HT-29 (cell line): ENCODE data around the gene LRRC25. TPM values are rescaled to one million over a fixed set of nuclear protein-coding genes. Genes with fewer than 3 reads are reported as not detected.
A peak's percentile ranks its signal among the peaks of the same experiment; 100 is the strongest.
"Not testable (repeated sequence)": the region's sequence is repeated elsewhere in the genome, so short reads cannot be mapped to it uniquely, and the experiment has no call there.

Experiments used
- DNase-seq: peaks from one replicate; pipeline ENCODE4 v3.0.0-alpha.2; 2015; ENCODE audit warnings: low spot score
- total RNA-seq: library from RNA; depleted of rRNA; stranded (reverse); fragments of >200 nt; shearing (Covaris generic); gene quantifications from 2 replicates; pipeline ENCODE4 v1.2.3, GENCODE V29; 2014

The LRRC25 gene
- total RNA-seq, 1 experiment from 2014 or later: not detected

DNA sequence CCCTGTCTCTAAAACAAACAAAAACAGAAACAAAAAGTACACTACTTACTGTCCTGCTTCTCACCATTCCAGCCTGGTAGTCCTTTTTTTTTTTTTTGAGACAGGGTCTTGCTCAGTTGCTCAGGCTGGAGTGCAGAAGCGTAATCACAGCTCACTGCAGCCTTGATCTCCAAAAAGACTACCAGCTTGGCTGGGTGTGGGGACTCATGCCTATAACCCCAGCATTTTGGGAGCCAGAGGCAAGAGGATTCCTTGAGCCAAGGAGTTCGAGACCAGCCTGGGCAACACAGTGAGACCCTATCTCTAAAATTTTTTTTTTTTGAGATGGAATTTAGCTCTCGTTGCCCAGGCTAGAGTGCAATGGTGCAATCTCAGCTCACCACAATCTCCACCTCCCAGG lies 16.6 kb downstream of the LRRC25 start:
- DNase-seq: no peak

DNA sequence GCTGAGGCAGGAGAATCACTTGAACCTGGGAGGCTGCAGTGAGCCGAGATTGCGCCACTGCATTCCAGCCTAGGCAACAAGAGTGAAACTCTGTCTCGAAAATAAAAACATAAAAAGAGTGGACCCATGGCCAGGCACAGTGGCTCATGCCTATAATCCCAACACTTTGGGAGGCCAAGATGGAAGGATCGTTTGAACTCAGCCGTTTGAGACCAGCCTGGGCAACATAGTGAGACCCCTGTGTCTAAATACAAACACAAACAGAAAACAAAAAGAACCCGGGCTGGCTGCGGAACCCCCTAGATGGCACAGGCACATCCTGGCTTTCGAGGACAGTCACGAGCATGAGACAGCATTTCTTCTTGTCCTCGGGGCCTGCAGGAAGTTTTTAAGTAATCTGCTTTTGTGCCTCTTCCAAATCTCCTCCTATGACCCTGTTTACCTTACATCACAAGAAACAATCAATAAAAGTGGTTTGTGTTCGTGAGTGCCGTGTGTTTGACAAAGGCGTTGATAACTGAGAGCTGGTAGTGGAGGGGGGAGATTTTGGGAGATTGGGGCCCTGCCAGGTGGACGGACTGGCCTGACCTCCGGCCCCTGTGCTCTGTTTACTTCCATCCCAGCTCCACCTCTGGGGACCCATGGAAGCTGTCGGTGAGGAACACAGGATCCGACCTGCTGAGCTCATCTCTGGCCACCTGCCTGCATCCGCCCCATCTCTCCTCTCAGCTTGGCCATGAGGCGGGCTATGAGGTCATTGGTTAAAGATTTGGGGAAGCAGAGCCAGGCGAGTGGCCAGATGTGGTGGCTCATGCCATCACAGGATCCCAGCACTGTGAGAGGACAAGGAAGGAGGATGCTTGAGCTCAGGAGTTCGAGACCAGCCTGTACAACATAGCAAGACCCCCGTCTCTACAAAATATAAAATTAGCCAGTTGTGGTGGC lies 17.3 kb downstream of the LRRC25 start:
- peak; percentile 88 for DNase-seq

DNA sequence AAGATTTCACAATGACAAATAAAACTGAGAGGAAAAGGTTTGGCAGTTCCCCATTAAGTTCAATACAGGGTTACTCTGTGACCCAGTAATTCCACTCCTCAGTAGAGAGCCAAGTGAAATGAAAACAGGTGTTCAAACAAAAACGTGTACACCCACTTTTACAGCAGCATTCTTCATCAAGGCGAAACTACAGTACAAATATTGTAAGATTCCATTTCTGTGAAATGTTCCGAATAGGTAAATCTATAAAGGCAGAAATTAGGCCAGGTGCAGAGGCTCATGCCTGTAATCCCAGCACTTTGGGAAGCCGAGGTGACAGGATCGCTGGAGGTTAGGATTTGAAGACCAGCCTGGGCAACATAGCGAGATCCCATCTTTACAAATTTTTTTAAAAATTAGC lies 20.4 kb downstream of the LRRC25 start:
- peak; percentile 68 for DNase-seq

DNA sequence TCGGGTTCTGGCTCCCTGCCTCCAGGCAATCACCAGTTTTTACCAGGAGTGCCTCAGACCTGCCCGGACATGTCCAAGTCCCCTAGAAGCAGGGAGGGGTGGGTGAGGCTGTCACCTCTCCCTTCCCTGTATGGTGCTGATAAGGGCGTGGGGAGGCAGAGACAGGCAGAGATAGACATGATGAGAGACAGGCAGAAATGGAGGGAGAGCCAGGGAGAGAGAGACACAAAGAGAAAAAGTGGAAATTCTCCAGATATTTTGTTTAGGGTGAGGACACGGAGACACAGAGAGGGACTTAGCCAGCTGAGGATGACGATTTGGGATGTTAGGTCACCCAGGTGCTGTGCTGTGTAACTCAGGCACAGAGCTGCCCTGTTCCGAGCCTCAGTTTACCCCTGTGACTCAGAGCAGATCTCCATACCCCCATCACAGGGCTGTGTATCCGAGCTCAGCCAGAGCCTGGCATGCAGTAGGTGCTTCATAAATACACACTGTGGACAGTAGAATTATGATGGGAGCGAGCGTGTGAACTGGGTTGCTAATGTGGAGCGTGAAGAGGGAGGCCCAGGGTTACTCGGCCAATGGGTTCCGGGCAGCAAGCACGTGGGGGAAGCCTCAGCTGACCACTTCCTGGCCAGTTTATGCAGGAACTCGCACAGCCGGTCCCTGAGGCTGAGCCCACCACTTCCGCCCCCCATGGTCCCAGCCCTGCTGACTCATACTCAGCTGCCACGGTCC lies 23.4 kb downstream of the LRRC25 start:
- peak; percentile 81 for DNase-seq

DNA sequence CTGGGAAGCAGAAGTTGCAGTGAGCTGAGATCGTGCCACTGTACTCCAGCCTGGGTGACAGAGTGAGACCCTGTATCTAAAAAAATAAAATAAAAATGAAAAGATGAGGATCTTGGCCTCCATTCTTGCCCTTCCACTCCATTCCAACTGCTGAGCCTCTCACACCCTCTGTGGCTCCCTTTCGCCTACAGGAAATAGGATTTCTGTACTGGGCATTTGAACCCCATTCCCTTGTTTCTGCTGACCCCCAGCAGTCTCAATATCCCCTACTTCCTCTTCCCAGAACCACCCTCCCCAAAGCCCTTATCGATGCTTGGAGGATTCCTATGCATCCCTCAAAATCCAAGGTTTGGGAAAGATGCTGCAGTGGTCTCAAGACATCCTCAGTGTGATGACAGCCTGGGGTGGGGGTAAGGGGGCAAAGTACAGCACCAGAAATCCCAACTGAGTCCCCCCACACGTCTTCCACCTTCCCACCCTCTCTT lies 24.0 kb downstream of the LRRC25 start:
- no peak for DNase-seq

DNA sequence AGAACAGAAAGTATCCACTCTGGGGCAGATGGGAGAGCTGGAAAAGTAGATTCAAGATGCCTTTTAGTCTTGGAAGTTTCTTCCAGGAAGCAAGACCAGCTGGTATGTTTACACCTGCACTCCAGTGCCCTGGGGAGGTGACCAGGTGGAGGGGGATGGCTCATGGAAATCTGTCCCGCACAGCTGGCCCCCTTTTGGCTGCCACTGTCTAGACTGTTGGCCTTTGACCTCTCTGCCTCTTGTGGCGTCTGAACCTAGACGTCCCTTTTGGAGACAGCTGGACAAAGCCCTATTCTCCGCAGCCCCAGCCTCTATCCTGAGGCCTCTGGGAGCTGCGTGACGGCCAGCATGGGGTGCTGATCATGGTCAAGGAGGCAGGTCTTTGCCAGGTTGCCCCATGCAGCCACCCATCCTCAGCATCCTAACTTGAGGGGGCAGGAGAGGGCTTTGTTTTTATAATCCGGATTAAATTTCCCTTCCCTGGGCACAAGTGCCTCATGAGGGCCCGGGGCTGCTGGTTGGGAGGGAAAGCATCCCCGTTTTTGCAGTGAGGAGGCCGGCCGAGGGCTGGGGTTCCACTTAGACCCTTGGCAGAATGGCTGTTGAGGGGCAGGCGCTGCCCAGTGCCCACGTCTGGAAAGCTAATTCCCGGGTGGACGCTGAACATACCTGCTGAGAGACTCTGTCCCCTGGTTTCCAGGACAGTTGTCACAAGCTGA lies 28.8 kb downstream of the LRRC25 start:
- DNase-seq: no peak

DNA sequence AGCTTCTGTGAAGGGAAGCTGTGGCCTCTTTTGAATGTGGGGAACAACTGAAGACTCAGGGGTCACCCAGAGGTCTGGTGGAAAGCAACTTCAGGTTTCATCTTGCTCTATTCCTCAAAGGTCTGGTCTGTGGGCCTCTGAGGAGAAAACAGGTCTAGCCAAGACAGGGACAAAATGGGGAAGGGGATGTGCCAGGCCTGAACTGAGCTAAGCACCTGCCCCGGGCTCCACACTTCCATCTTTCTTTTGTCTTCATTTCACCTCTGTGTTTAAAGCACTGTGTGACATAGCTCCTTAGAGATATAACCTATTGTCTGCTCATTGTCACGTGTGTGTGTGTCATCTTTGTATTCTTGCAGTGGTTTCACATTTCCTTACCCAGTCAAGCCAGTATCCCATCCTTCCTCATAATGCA lies 31.4 kb downstream of the LRRC25 start:
- no peak for DNase-seq

DNA sequence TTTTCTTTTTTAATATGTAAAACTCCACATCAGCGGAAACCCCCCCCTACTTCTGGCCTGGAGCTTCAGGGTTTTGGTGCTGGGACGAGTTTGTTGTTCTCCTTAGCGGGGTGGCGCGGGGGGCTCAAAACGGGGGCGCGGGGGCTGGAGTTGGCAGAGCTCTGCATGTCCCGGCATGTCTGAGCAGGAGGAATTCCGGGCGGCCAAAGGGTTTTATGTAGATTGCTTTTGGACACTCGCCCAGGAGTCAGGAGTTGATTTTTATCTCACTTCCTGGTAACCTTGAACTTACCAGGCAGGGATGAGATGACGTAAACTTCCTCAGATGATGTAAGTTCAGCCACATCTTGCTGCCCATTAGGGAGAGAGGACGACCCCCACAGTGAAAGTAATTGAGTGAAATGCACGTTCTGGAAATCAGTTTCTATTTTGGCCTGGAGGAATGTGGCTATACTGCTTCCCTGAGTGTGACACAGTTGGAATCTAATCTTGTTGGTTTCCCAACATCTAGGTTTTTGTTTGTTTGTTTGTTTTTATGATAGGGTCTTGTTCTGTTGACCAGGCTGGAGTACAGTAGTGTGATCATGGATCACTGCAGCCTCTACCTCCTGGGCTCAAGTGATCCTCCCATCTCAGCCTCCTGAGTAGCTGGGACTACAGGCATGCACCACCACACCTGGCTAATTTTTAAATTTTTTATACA lies 32.4 kb downstream of the LRRC25 start:
- peak; percentile 91 for DNase-seq

DNA sequence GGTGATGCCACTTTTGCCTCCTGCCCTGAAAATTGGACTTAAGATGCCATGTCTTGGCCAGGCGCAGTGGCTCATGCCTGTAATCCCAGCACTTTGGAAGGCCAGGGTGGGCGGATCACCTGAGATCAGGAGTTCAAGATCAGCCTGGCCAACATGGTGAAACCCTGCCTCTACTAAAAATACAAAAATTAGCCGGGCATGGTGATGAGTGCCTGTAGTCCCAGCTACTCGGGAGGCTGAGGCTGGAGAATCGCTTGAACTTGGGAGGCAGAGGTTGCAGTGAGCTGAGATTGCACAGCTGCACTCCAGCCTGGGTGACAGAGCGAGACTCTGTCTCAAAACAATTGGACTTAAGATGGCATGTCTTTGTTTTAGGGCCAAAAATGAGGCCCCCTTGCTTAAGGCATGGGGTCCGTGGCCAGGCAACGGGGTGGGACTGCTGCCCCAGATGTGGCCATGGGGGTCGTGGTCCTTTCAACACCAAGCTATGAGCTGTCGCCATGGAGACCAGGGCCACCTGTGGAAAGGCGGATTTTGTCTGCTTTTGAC lies 33.1 kb downstream of the LRRC25 start:
- not testable (repeated sequence) for DNase-seq

DNA sequence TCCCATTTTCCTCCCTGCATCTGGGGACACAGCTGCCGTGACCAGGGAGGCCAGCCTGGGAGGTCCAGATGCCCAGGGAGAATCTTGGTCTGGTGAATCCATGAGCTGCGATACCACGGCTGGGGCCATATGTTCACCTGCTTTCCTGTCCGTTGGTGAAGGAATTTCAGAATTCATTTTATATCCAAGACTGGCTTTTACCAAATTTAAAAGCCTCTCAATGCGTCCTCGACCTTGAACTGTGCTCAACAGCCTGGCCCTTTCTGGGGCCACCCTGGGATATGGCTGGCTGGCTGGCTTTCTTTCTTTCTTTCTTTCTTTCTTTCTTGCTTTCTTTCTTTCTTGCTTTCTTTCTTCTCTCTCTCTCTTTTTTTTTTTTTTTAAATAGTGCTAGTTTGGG lies 33.6 kb downstream of the LRRC25 start:
- DNase-seq: no peak

DNA sequence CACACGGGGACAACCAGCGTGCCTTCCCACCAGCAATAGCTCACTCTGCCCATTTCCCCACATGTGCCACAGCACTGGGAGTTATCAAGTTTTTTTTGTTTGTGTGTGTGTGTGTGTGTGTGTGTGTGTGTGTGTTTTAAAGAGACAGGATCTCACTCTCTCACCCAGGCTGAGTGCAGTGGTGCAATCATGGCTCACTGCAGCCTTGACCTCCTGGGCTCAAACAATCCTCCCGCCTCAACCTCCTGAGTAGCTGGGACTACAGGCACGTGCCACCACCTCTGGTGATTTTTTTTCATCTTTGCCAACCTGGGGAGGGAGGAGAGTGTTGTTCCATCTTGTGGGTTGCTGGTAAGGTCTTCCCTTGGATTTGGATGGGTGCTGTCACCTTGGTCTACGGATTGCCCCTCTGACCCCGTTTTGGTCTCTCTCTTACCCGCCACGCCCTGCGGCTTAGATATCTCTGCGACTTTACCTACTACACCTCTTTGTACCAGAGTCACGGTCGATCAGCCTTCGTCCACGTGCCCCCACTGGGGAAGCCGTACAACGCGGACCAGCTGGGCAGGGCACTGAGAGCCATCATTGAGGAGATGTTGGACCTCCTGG lies 34.4 kb downstream of the LRRC25 start:
- no peak for DNase-seq

DNA sequence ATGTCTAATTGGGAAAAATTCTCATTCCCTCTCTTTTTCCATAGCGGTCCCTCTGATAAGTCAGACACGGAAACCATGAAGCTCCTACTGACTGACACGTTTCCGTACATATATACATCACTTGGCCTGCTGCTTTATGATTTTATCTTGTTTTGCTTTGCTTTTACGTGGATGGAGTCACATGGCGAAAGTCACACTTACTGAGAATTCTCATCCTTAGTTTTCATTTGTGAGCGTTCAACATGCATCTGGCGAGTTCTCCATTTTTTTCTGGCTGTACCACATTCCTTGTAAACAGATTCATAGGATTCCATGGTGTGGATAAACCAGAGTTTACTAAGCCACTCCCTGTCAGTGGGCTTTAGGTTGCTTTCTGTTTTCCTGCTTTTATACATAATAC lies 35.8 kb downstream of the LRRC25 start:
- no peak for DNase-seq

DNA sequence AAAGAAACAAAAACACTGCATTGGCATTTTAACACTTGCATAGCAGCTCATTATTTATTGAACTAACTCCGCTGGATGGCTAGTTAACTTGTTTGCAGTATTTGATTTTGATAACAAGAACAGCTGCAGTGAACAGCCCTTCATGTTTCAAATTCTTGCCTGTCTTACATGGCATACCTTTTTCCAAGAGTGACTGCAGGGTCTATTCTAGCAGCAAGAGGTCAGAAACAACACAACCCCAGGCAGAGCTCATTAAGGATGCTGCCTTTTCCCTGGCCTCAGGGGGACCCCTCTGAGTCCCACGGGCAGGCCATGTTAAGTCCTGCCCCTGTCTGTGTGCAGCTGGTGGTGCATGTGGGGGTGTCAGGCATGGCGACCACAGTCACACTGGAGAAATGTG lies 40.4 kb downstream of the LRRC25 start:
- DNase-seq: no peak

DNA sequence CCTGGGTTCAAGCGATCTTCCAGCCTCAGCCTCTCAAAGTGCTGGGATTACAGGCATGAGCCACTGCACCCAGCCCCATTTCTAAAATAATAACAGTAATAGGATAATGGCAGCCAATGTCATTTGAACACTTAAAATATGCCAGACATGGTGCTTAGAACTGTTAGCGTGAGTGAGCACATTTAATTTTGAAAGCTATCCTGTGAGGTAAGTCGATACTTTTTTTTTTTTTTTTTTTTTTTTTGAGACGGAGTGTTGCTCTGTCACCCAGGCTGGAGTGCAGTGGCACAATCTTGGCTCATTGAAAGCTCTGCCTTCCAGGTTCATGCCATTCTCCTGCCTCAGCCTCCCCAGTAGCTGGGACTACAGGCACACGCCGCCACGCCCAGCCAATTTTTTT lies 42.7 kb downstream of the LRRC25 start:
- not testable (repeated sequence) for DNase-seq

DNA sequence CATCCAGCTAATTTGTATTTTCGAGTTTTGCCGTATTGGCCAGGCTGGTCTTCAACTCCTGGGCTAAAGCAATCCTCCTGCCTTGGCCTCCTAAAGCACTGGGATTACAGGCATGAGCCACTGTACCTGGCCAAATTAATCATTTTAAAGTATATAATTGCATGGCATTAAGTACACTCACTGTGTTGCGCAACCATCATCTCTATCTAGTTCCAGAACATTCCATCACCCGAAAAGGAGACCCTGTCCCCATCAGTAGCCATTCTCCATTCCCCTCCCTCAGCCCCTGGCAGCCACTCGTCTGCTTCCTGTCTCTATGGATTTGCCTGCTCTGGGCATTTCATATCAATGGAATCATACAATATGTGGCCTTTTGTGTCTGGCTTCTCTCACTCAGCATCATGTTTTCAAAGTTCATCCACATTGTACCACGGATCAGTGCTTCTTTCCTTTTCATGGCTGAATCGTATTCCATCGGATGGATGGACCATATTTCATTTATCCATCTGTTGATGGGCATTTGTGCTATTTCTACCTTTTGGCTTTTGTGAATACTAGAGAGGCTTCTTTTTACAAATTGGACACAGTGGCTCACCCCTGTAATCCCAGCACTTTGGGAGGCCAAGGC lies 43.9 kb downstream of the LRRC25 start:
- no peak for DNase-seq

DNA sequence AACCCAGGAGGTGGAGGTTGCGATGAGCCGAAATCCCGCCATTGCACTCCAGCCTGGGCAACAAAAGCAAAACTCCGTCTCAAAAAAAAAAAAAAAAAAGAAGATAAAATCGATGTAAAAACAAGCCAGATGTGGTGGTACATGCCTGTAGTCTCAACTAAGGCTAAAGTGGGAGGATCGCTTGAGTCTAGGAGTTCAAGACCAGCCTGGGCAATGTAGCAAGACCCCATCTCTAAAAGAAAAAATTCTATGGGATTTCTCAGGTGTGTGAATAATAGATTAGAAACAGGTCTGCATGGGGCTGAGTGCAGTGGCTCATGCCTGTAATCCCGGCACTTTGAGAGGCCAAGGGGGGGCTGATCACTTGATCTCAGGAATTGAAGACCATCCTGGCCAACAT lies 45.9 kb downstream of the LRRC25 start:
- DNase-seq: no peak

DNA sequence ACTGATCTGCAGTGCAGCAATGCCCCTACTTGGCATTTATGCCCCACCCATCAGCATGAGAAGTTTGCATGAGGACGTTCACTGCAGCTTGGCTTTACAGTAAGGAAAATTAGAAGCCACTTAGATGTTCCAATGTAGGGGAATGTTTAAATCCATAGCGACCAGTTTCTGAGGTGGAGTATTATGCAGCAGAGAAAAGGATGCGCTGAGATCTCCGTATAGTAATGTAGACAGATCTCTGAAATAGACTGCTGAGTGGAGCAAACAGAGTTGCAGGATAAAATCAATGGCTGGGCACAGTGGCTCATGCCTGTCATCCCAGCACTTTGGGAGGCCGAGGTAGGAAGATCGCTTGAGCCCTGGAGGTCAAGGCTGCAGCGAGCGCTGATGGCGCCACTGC lies 46.9 kb downstream of the LRRC25 start:
- DNase-seq: no peak

DNA sequence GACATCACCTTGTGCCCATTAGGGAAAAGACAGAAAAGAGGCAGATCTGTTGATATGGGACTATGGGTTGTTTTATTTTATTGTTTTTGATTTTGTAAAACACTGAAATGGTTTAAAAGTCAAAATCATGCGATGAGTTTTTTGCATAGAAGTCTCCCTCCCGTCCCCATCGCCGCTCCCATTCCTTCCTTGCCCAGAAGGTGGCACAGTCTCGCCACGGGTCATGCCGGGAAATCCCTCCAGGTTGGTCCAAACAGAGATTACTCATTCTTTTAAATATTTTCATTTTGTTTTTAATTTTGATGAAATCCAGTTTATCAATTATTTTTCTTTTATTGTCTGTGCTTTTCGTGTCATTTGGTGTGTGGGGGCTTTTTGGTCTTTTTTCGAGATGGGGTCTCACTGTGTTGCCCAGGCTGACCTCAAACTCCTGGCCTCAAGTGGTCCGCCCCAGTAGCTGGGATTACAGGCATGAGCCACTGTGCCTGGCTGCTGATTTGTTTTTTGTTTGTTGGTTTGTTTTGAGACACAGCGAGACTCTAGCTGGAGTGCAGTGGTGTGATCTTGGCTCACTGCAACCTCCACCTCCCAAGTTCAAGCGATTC lies 47.8 kb downstream of the LRRC25 start:
- peak; percentile 49 for DNase-seq

DNA sequence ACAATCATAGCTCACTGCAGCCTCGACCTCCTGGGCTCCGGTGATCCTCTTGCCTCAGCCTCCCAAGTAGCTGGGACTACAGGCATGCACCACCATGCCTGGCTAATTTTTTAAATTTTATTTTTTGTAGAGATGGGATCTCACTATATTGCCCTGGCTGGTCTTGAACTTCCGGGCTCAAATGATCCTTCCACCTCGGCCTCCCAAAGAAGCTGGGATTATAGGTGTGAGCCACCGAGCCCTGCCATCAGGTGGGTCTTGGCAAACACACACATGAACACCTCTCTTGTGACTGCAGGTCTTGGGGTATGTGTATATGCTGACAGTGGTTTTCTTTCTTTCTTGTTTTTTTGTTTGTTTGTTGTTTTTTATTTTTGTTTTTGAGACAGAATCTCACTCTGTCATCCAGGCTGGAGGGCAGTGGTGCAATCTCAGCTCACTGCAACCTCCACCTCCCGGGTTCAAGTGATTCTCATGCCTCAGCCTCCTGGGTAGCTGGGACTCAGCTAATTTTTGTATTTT lies 48.5 kb downstream of the LRRC25 start:
- not testable (repeated sequence) for DNase-seq
